ENCODE data around the gene LHX6.

Gene LHX6

GRCh38 chr9:122234022-122234748, 5.4 kb upstream of the LHX6 start:
- no peak for TF ChIP-seq CTCF (conservative IDR thresholded peaks at IDR 0.05)
- H3K27ac ChIP-seq = no peak overlapping the region

DNA sequence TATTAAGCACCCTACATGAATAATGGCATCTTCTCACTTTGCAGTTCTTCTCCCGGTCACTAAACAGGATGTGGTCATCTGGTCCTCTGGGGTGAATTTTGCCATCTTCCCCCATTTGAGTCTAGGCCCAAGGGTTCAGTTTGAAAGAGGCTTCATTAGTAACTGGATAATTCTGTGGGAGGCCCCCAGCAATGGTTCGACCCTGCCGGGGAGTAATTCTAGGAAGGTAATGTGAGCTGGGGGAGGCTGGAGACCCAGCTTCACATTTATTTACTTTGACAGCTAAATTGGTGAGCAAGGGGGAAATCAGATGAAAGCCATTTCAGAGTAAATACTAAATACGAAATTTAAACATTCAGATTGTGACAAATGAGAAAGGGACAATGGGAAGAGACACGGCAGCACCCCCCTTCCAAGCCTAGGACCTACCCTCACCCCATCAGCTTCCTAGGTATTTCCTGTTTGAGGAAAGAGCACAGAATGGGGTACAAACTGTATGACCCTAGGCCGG, 4.1 kb upstream of the LHX6 start:
- TF ChIP-seq CTCF (conservative IDR thresholded peaks at IDR 0.05) = no peak

GRCh38 chr9:122229485-122229837, 704 bp upstream of the LHX6 start:
- H3K27ac ChIP-seq = no peak overlapping the region
- TF ChIP-seq CTCF (conservative IDR thresholded peaks at IDR 0.05) = no peak

More for the DNA sequence above, 4.1 kb upstream of the LHX6 start:
- H3K27ac ChIP-seq = no peak overlapping the region

DNA sequence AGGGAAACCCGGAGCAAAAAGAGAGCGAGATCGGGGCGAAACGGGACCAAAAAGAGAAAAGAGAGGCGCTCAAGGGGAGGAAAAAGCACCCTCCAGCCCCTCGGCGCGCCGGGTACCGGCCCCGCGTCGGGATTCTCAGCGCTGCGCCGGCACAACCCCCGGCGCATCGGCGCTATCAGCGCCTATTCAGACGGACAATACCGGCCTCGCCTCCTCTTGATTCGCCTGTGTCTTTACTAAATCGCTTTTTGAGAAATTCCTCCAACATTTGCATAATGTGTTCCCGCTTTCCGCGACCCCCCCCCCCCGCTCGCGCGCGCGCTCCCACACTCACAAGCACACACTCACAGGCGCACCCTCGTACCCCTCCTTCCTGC, 578 bp downstream of the LHX6 start:
- TF ChIP-seq CTCF (conservative IDR thresholded peaks at IDR 0.05) = no peak

DNA sequence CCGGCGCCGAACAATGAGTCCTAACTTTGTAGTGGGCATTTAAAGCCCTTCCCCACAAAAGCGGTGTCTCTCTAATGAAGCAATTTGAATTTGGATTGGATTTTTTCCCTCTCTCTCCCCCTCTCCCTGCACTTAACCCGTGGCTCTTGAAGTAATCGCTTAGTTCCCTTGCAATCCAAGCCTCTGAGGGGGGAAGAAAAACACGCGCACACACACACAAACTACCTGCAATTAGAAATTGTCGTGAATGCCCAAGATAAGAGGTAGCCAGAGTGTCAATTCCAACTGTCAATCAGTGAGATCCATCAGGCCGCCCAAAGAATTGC, 1.2 kb downstream of the LHX6 start:
- no peak for TF ChIP-seq CTCF (conservative IDR thresholded peaks at IDR 0.05)
- H3K27ac ChIP-seq = no peak overlapping the region

More for the DNA sequence above, 578 bp downstream of the LHX6 start:
- H3K27ac ChIP-seq = no peak overlapping the region; the same call in 1 of the 2 replicates

DNA sequence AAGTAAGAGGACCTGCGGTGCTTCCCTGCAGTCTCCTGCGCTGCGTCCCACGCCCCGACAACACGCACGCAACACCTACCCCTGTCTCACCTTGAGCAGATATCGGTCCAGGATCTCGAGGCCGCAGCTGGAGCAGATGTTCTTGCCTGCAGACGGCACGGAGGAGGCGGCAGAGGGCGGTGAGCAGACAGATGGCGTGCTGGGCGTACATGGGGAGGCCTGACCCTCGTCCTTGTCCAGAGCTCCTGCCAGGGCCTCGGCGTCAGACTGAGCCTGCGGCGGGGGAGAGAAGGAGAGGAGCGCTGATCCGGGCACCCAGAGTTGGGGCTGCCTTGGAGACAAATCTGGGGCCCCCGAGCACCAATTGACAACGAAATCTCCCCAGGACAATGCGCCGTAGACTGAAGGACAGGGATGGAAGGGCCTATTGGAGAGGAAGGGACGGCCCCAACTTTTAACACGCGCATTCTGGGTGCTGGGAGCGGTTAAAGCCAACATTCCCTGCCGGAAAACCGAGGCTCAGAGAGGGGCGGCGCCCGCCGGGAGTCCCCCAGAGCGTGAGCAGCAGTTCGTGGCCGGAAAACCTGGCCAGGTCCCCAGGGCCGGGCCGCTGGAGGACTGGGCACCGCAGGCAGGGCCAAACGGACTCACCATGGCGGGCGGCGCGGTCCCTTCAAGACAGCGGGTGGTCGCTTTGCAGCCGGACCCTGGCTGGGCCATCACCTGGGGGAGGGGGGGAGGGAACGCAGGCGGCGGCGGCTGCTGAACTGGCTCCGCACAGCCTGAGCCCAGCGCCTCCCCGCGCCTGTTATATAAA, 1.8 kb downstream of the LHX6 start:
- no peak overlapping the region for H3K27ac ChIP-seq
- no peak for TF ChIP-seq CTCF (conservative IDR thresholded peaks at IDR 0.05)

GRCh38 chr9:122226142-122226757, 2.5 kb downstream of the LHX6 start:
- no peak for TF ChIP-seq CTCF (conservative IDR thresholded peaks at IDR 0.05)
- H3K27ac ChIP-seq = no peak overlapping the region

Data from VCaP (cell line).